Neural cell (in vitro differentiated cells): ENCODE data around the gene STUB1. TPM values are rescaled to one million over a fixed set of nuclear protein-coding genes. Genes with fewer than 3 reads are reported as not detected.

Source experiments
- H2AFZ ChIP-seq: fragments of 200-600, 300-800 bp; sonication (generic), shearing (Covaris generic); 2 replicates; pipeline ENCODE4 v1.6.0; 2014; ENCODE audit warnings: low read depth, mild to moderate bottlenecking, antibody characterized with exemption, low read length, moderate library complexity
- H3F3A ChIP-seq: fragments of 200-600 bp; shearing (Covaris generic); 2 replicates; pipeline ENCODE4 v1.6.1; 2016; ENCODE audit warnings: mild to moderate bottlenecking, moderate library complexity, mixed read lengths, antibody characterized with exemption, low read length; ENCODE audit not compliant: insufficient read depth, poor library complexity, severe bottlenecking
- H3K27ac ChIP-seq: fragments of 200-600, 300-800 bp; sonication (generic), shearing (Covaris generic); 2 replicates; pipeline ENCODE4 v1.5.1; 2014; ENCODE audit warnings: mild to moderate bottlenecking, low read length, moderate library complexity
- H3K27me3 ChIP-seq: fragments of 300-800, 200-600 bp; sonication (generic), shearing (Covaris generic); 2 replicates; pipeline ENCODE4 v1.6.0; 2014; ENCODE audit warnings: mild to moderate bottlenecking, low read depth, low read length, moderate library complexity; ENCODE audit not compliant: insufficient read depth
- H3K36me3 ChIP-seq: fragments of 300-800, 200-600 bp; sonication (generic), shearing (Covaris generic); 2 replicates; pipeline ENCODE4 v1.5.1; 2014; ENCODE audit warnings: mild to moderate bottlenecking, antibody characterized with exemption, low read length, moderate library complexity; ENCODE audit not compliant: insufficient read depth
- H3K4me2 ChIP-seq: fragments of 300-800, 200-600 bp; sonication (generic), shearing (Covaris generic); 2 replicates; pipeline ENCODE4 v1.6.0; 2014; ENCODE audit warnings: mild to moderate bottlenecking, low read length
- H3K4me3 ChIP-seq: fragments of 300-800, 200-600 bp; sonication (generic), shearing (Covaris generic); 2 replicates; pipeline ENCODE4 v1.5.1; 2014; ENCODE audit warnings: mild to moderate bottlenecking, low read length, moderate library complexity
- H3K79me2 ChIP-seq: fragments of 200-600 bp; shearing (Covaris generic); replicated peaks from 2 replicates; pipeline ENCODE4 v1.6.0; 2014; ENCODE audit warnings: mild to moderate bottlenecking, low read length, moderate library complexity; ENCODE audit not compliant: insufficient read depth
- H3K9ac ChIP-seq: fragments of 300-800, 200-600 bp; sonication (generic), shearing (Covaris generic); 2 replicates; pipeline ENCODE4 v1.6.1; 2016; ENCODE audit warnings: mild to moderate bottlenecking, low read length, mixed read lengths
- H3K9me2 ChIP-seq: fragments of 200-600 bp; shearing (Covaris generic); 2 replicates; pipeline ENCODE4 v1.6.1; 2016; ENCODE audit warnings: mild to moderate bottlenecking, low read length, mixed read lengths; ENCODE audit not compliant: insufficient read depth
- H3K9me3 ChIP-seq: fragments of 200-600, 300-800 bp; sonication (generic), shearing (Covaris generic); 2 replicates; pipeline ENCODE4 v1.6.1; 2016; ENCODE audit warnings: mild to moderate bottlenecking, mixed run types, low read length, moderate library complexity, mixed read lengths
- H4K20me1 ChIP-seq: fragments of 200-600 bp; shearing (Covaris generic); 2 replicates; pipeline ENCODE4 v1.6.1; 2016; ENCODE audit warnings: mild to moderate bottlenecking, mixed run types; ENCODE audit not compliant: insufficient read depth
- CTCF ChIP-seq: fragments of 450-650 bp; IDR thresholded peaks from 2 replicates; pipeline ENCODE4 v1.5.1; 2014; ENCODE audit warnings: antibody characterized with exemption, mild to moderate bottlenecking, moderate library complexity; ENCODE audit not compliant: poor library complexity, severe bottlenecking
- EP300 ChIP-seq: fragments of 450-650 bp; conservative IDR thresholded peaks from 2 replicates; pipeline ENCODE4 v1.6.1; 2014; ENCODE audit warnings: antibody characterized with exemption, mild to moderate bottlenecking, moderate library complexity; ENCODE audit not compliant: poor library complexity, severe bottlenecking
- EZH2 ChIP-seq: fragments of 200-600, 300-800 bp; shearing (Covaris generic), sonication (generic); IDR thresholded peaks from 2 replicates; pipeline ENCODE4 v1.6.1; 2014; ENCODE audit warnings: antibody characterized with exemption, low read length, borderline replicate concordance, mild to moderate bottlenecking; ENCODE audit not compliant: insufficient read depth, poor library complexity, severe bottlenecking
- POLR2AphosphoS5 ChIP-seq: IDR thresholded peaks from 2 replicates; pipeline ENCODE4 v1.6.1; 2012
- RAD21 ChIP-seq: fragments of 450-650 bp; conservative IDR thresholded peaks from 2 replicates; pipeline ENCODE4 v1.6.1; 2014; ENCODE audit warnings: antibody characterized with exemption, mild to moderate bottlenecking, moderate library complexity
- REST ChIP-seq: IDR thresholded peaks from 2 replicates; pipeline ENCODE4 v1.6.1; 2012; ENCODE audit warnings: borderline replicate concordance
- SMC3 ChIP-seq: fragments of 450-650 bp; conservative IDR thresholded peaks from 2 replicates; pipeline ENCODE4 v1.6.1; 2014; ENCODE audit warnings: antibody characterized with exemption, mild to moderate bottlenecking, moderate library complexity; ENCODE audit not compliant: poor library complexity
- TAF1 ChIP-seq: IDR thresholded peaks from 2 replicates; pipeline ENCODE4 v1.6.1; 2012; ENCODE audit warnings: low read depth
- polyA plus RNA-seq: library from polyadenylated mRNA; depleted of rRNA; stranded (reverse); fragments of >200 nt; gene quantifications from 2 replicates; pipeline ENCODE4 v1.2.3, GENCODE V29; 2014

STUB1 gene
- polyA plus RNA-seq, 1 donor from 2014 or later: 120 TPM

GRCh38 chr16:644556-644955 is 35.7 kb upstream of the STUB1 start:
- no peak overlapping the region for H3K9ac ChIP-seq

GRCh38 chr16:645852-646678 is 34.1 kb upstream of the STUB1 start:
- Histone ChIP-seq H3K27ac (no peak overlapping the region), H4K20me1 (no peaks in the 10 kb centered on the region), H3K9me3 (no peaks in the 10 kb centered on the region), H3K4me3 (no peak overlapping the region), H2AFZ (no peak overlapping the region), H3K9ac (no peak overlapping the region), H3K36me3 (no peaks in the 10 kb centered on the region), H3F3A (no peaks in the 10 kb centered on the region), H3K9me2 (no peaks in the 10 kb centered on the region), H3K27me3 (no peaks in the 10 kb centered on the region), H3K79me2 (no peaks in the 10 kb centered on the region), H3K4me2 (no peak overlapping the region)
- TF ChIP-seq POLR2AphosphoS5 (no peak), TAF1 (no peak), CTCF (no peak), REST (no peak), EP300 (no peak)

More at GRCh38 chr16:644556-644955, 35.7 kb upstream of the STUB1 start:
- H3K9me2 ChIP-seq: no peaks in the 10 kb centered on the region
- no peaks in the 10 kb centered on the region for H3K27me3 ChIP-seq
- no peaks in the 10 kb centered on the region for H3F3A ChIP-seq
- H3K4me3 ChIP-seq: no peak overlapping the region
- H3K79me2 ChIP-seq: no peaks in the 10 kb centered on the region
- no peak overlapping the region for H2AFZ ChIP-seq
- no peaks in the 10 kb centered on the region for H3K36me3 ChIP-seq
- no peaks in the 10 kb centered on the region for H3K9me3 ChIP-seq
- TF ChIP-seq EP300: no peak
- TF ChIP-seq SMC3: no peak
- TF ChIP-seq CTCF: no peak
- no peak for TF ChIP-seq POLR2AphosphoS5
- no peak for TF ChIP-seq EZH2
- TF ChIP-seq RAD21: no peak
- no peak for TF ChIP-seq REST
- TF ChIP-seq TAF1: no peak
- no peaks in the 10 kb centered on the region for H4K20me1 ChIP-seq
- no peak overlapping the region for H3K4me2 ChIP-seq
- H3K27ac ChIP-seq: no peak overlapping the region
